ENCODE results near the gene CDC42BPG.

The CDC42BPG gene

DNA sequence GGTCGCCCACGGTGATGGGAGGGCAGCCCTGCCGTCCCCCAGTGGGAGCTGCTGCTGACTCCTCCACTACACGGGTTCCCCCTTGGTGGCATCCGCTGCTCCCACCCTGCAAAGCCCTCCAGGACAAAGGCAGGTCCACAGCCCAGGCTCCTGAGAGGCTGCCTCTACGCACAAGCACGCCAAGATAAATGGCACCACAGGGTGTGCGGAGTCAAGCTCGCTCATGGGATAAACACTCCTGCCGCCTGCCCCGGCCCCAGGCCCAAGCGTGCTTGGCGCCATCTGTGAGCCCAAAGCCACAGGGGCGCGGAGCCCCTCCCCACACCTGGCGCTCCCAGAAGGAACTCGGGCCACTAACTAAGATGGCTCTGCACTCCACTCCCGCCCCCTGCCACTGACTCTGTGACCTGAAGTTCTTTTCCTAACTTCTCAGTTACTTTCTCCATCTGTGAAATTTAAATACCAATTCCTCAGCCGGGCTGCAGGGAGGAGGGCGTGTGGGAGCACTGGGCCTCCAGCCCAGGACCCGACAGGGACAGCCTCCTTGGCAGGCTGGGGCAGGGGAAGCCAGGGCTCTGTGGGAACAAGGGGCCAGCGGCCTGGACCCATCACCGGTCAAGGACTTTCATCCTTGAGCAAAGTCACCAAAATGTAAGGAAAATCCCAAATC lies 19.1 kb upstream of the CDC42BPG start:
- peaks cover 5% of the 10 kb centered on the region; the same call in 1 of the 2 replicates for H3K36me3 ChIP-seq (ENCODE audit: insufficient read depth, low read length)
- peak overlapping the region; percentile 95 for H3K27ac ChIP-seq (ENCODE audit: low read depth, low read length)
- H3K4me3 ChIP-seq (ENCODE audit: low read depth, low read length): peak overlapping the region; percentile 34; the same call in 1 of the 2 replicates

GRCh38 chr11:64862987-64863390 lies 18.5 kb upstream of the CDC42BPG start:
- Histone ChIP-seq H3K27ac (ENCODE audit: low read depth, low read length) (peak overlapping the region; percentile 95; the same call in 1 of the 2 replicates), H3K36me3 (ENCODE audit: insufficient read depth, low read length) (peaks cover 5% of the 10 kb centered on the region; the same call in 1 of the 2 replicates), H3K4me3 (ENCODE audit: low read depth, low read length) (no peak overlapping the region), H3K27me3 (ENCODE audit: insufficient read depth, low read length) (no peaks in the 10 kb centered on the region), H3K4me1 (ENCODE audit: control insufficient read depth, insufficient read depth, low read length, unreplicated experiment) (peaks cover 49% of the 10 kb centered on the region), H2AFZ (ENCODE audit: low read length, unreplicated experiment) (no peak overlapping the region), H3K79me2 (ENCODE audit: control insufficient read depth, insufficient read depth, low read length, unreplicated experiment) (peaks cover 59% of the 10 kb centered on the region)

More for the DNA sequence above, 19.1 kb upstream of the CDC42BPG start:
- no peak overlapping the region for H2AFZ ChIP-seq (ENCODE audit: low read length, unreplicated experiment)
- no peaks in the 10 kb centered on the region for H3K27me3 ChIP-seq (ENCODE audit: insufficient read depth, low read length)
- H3K4me1 ChIP-seq (ENCODE audit: control insufficient read depth, insufficient read depth, low read length, unreplicated experiment): peaks cover 54% of the 10 kb centered on the region
- H3K79me2 ChIP-seq (ENCODE audit: control insufficient read depth, insufficient read depth, low read length, unreplicated experiment): peaks cover 64% of the 10 kb centered on the region

DNA sequence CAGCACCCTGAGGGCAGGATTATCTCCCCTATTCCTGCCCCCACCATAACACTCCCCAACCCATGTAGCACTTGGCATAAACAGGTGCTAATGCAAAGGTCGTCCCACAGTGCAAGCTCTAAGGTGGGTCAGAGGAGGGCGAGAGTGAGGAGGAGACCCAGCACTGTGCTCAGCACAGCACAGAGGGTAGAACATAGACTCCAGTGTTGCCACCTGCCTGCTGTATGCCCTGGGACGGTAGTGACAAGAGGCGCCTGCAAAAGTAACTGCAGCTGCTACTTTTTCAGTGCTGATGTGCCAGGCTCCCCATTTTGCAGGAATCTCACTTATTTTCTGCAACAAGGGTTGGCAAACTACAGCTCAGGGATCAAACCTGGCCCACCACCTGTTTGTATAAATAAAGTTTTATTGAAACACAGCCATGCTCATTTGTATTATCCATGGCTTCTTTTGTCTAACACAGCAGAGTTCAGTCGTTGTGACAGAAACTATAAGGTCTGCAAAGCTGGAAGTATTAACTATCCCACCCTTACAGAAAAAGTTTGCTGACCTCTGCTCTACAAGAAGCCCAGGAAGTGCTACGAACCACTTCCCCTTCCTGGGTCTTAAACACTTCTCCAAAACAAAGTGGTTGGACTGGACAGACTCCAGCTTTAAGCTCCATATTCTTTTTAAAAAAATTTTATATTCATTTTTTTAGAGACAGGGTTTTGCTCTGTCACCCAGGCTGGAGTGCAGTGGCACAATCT lies 16.9 kb upstream of the CDC42BPG start:
- H3K36me3 ChIP-seq (ENCODE audit: insufficient read depth, low read length): peaks cover 5% of the 10 kb centered on the region; the same call in 1 of the 2 replicates
- no peak overlapping the region for H2AFZ ChIP-seq (ENCODE audit: low read length, unreplicated experiment)
- H3K27me3 ChIP-seq (ENCODE audit: insufficient read depth, low read length): no peaks in the 10 kb centered on the region
- H3K27ac ChIP-seq (ENCODE audit: low read depth, low read length): no peak overlapping the region
- no peak overlapping the region for H3K4me3 ChIP-seq (ENCODE audit: low read depth, low read length)
- peaks cover 52% of the 10 kb centered on the region for H3K4me1 ChIP-seq (ENCODE audit: control insufficient read depth, insufficient read depth, low read length, unreplicated experiment)
- peaks cover 45% of the 10 kb centered on the region for H3K79me2 ChIP-seq (ENCODE audit: control insufficient read depth, insufficient read depth, low read length, unreplicated experiment)

- Histone ChIP-seq H3K79me2 (ENCODE audit: control insufficient read depth, insufficient read depth, low read length, unreplicated experiment) (peaks cover 35% of the 10 kb centered on the region), H3K27ac (ENCODE audit: low read depth, low read length) (no peak overlapping the region), H2AFZ (ENCODE audit: low read length, unreplicated experiment) (no peak overlapping the region), H3K4me3 (ENCODE audit: low read depth, low read length) (no peak overlapping the region), H3K27me3 (ENCODE audit: insufficient read depth, low read length) (no peaks in the 10 kb centered on the region), H3K36me3 (ENCODE audit: insufficient read depth, low read length) (no peaks in the 10 kb centered on the region; the same call in 1 of the 2 replicates), H3K4me1 (ENCODE audit: control insufficient read depth, insufficient read depth, low read length, unreplicated experiment) (peaks cover 52% of the 10 kb centered on the region)
These were observed 15.3 kb upstream of the CDC42BPG start for GRCh38 chr11:64859542-64860414.

DNA sequence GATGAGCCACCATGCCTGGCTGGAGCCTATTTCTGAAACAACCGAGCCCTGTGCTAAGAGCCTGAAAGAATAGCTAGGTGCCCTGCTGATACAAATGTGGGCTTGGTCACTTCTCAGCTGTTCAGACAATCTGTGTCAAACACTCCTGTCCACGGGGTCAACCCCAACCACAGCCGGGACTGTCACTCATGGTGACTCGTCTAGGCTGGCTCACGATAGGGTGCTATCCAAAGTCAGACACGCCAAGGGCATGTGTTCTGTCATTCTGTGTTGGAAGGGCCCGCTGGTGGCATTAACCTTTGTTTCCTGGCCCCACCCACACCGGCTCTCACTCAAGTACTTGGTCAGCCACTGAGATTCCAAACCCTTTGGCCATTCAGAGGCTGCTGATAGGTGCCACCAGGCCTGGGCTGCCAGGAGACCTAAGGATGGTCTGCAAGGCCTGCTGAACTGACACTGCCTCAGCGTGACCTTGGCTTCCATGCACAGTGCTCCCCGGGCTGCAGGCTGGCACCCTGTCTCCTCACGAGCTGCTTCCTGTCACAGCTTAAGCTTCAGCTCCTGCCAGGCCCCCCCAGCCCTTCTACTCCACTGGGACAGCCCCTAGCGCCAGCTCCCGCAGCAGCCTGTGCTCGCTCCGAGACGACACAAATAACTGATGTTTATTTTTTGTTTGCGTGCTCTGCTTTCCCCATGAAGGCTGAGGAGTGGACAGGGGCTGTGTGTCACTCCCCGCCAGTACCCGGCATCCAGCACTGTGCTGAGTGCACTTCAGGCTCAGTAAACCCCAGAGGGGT lies 14.2 kb upstream of the CDC42BPG start:
- no peak overlapping the region for H2AFZ ChIP-seq (ENCODE audit: low read length, unreplicated experiment)
- H3K4me1 ChIP-seq (ENCODE audit: control insufficient read depth, insufficient read depth, low read length, unreplicated experiment): peaks cover 49% of the 10 kb centered on the region
- H3K79me2 ChIP-seq (ENCODE audit: control insufficient read depth, insufficient read depth, low read length, unreplicated experiment): peaks cover 31% of the 10 kb centered on the region
- no peak overlapping the region for H3K4me3 ChIP-seq (ENCODE audit: low read depth, low read length)
- no peaks in the 10 kb centered on the region for H3K27me3 ChIP-seq (ENCODE audit: insufficient read depth, low read length)
- H3K27ac ChIP-seq (ENCODE audit: low read depth, low read length): peak overlapping the region; percentile 17; the same call in 1 of the 2 replicates
- H3K36me3 ChIP-seq (ENCODE audit: insufficient read depth, low read length): peaks cover 8% of the 10 kb centered on the region; the same call in 1 of the 2 replicates

DNA sequence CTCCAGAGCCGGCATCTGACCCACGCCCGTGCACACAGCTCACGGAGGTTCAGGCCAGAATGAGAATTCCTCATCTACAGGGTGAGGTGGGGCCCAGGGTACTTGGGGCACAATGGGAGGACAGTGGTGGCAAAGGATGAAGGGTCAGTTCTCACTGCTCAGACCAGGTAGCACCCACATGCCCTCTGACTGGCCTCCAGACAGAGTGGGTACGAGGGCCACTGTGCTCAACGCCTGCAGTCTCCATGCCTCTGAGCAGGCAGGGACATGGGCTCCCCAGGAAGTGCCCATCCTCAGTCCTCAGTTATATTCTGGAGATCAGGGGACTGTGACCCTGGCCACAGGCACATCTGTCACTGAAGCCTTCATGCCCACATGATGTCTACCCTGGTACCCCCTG lies 13.0 kb upstream of the CDC42BPG start:
- Histone ChIP-seq H3K36me3 (ENCODE audit: insufficient read depth, low read length) (peaks cover 10% of the 10 kb centered on the region; the same call in 1 of the 2 replicates), H3K27ac (ENCODE audit: low read depth, low read length) (peak overlapping the region; percentile 44; the same call in 1 of the 2 replicates), H2AFZ (ENCODE audit: low read length, unreplicated experiment) (no peak overlapping the region), H3K4me1 (ENCODE audit: control insufficient read depth, insufficient read depth, low read length, unreplicated experiment) (peaks cover 37% of the 10 kb centered on the region), H3K79me2 (ENCODE audit: control insufficient read depth, insufficient read depth, low read length, unreplicated experiment) (peaks cover 19% of the 10 kb centered on the region), H3K4me3 (ENCODE audit: low read depth, low read length) (no peak overlapping the region), H3K27me3 (ENCODE audit: insufficient read depth, low read length) (no peaks in the 10 kb centered on the region)

- peak overlapping the region; percentile 1; the same call in 1 of the 2 replicates for H3K4me3 ChIP-seq (ENCODE audit: low read depth, low read length)
- H3K27ac ChIP-seq (ENCODE audit: low read depth, low read length): peak overlapping the region; percentile 90
- no peak overlapping the region for H2AFZ ChIP-seq (ENCODE audit: low read length, unreplicated experiment)
- peaks cover 11% of the 10 kb centered on the region for H3K79me2 ChIP-seq (ENCODE audit: control insufficient read depth, insufficient read depth, low read length, unreplicated experiment)
- H3K27me3 ChIP-seq (ENCODE audit: insufficient read depth, low read length): no peaks in the 10 kb centered on the region
- H3K36me3 ChIP-seq (ENCODE audit: insufficient read depth, low read length): peaks cover 10% of the 10 kb centered on the region; the same call in 1 of the 2 replicates
- peaks cover 33% of the 10 kb centered on the region for H3K4me1 ChIP-seq (ENCODE audit: control insufficient read depth, insufficient read depth, low read length, unreplicated experiment)
These were observed 12.2 kb upstream of the CDC42BPG start for GRCh38 chr11:64856382-64857227.

- H3K79me2 ChIP-seq (ENCODE audit: control insufficient read depth, insufficient read depth, low read length, unreplicated experiment): peaks cover 5% of the 10 kb centered on the region
- peak overlapping the region; percentile 90 for H3K27ac ChIP-seq (ENCODE audit: low read depth, low read length)
- H3K36me3 ChIP-seq (ENCODE audit: insufficient read depth, low read length): peaks cover 10% of the 10 kb centered on the region; the same call in 1 of the 2 replicates
- H3K4me3 ChIP-seq (ENCODE audit: low read depth, low read length): peak overlapping the region; percentile 48; the same call in 1 of the 2 replicates
- peaks cover 38% of the 10 kb centered on the region for H3K4me1 ChIP-seq (ENCODE audit: control insufficient read depth, insufficient read depth, low read length, unreplicated experiment)
- no peaks in the 10 kb centered on the region for H3K27me3 ChIP-seq (ENCODE audit: insufficient read depth, low read length)
- H2AFZ ChIP-seq (ENCODE audit: low read length, unreplicated experiment): no peak overlapping the region
These were observed 11.3 kb upstream of the CDC42BPG start for GRCh38 chr11:64855596-64856304.

Data from ACC112 (cell line).